Astrocyte (in vitro differentiated cells and primary cell): ENCODE results near the gene HELLS. TPM values are rescaled to one million over a fixed set of nuclear protein-coding genes. Genes with fewer than 3 reads are reported as not detected.
A peak's percentile ranks its signal among the peaks of the same experiment; 100 is the strongest.

Experiments used
- DNase-seq: peaks from one replicate; pipeline ENCODE4 v3.0.0-alpha.2; 2010; ENCODE audit warnings: low read depth
- FAIRE-seq: peaks from 2 replicates; lab custom pipeline; 2011; peaks lifted over from hg19 to GRCh38; lab: Jason Lieb, UNC
- H2AFZ ChIP-seq: 2 replicates; pipeline ENCODE4 v1.6.0; 2012; ENCODE audit warnings: low read depth, low read length, inconsistent platforms
- H3K27ac ChIP-seq: 2 replicates; pipeline ENCODE4 v1.5.1; 2011; ENCODE audit warnings: low read depth, low read length, inconsistent platforms
- H3K27me3 ChIP-seq: 2 replicates; pipeline ENCODE4 v1.6.0; 2011; ENCODE audit warnings: low read length, inconsistent platforms; ENCODE audit not compliant: insufficient read depth
- H3K36me3 ChIP-seq: 2 replicates; pipeline ENCODE4 v1.5.1; 2011; ENCODE audit warnings: low read length, inconsistent platforms; ENCODE audit not compliant: insufficient read depth
- H3K4me1 ChIP-seq: 2 replicates; pipeline ENCODE4 v1.5.1; 2011; ENCODE audit warnings: low read length, inconsistent platforms; ENCODE audit not compliant: insufficient read depth
- H3K4me2 ChIP-seq: 2 replicates; pipeline ENCODE4 v1.6.0; 2012; ENCODE audit warnings: low read length, inconsistent platforms
- H3K4me3 ChIP-seq: 2 replicates; pipeline ENCODE4 v1.5.1; 2011; ENCODE audit warnings: low read depth, mild to moderate bottlenecking, low read length, inconsistent platforms; ENCODE audit not compliant: insufficient read depth
- H3K79me2 ChIP-seq: 2 replicates; pipeline ENCODE4 v1.6.0; 2012; ENCODE audit warnings: mild to moderate bottlenecking, low read length, inconsistent platforms; ENCODE audit not compliant: insufficient read depth
- H3K9ac ChIP-seq: 2 replicates; pipeline ENCODE4 v1.6.0; 2012; ENCODE audit warnings: mild to moderate bottlenecking, low read length, inconsistent platforms
- H3K9me3 ChIP-seq: 2 replicates; pipeline ENCODE4 v1.5.1; 2012; ENCODE audit warnings: low read depth, mild to moderate bottlenecking, low read length, inconsistent platforms; ENCODE audit not compliant: insufficient read depth
- H4K20me1 ChIP-seq: 2 replicates; pipeline ENCODE4 v1.6.0; 2012; ENCODE audit warnings: low read length, inconsistent platforms; ENCODE audit not compliant: insufficient read depth
- H3K27ac Mint-ChIP-seq: one replicate; pipeline ENCODE4 v1.8.0; 2021; ENCODE audit warnings: mild to moderate bottlenecking, mixed read lengths; ENCODE audit not compliant: unreplicated experiment
- H3K27me3 Mint-ChIP-seq: one replicate; pipeline ENCODE4 v1.8.0; 2021; ENCODE audit warnings: low read depth, mixed read lengths; ENCODE audit not compliant: unreplicated experiment
- H3K36me3 Mint-ChIP-seq: one replicate; pipeline ENCODE4 v1.8.0; 2021; ENCODE audit warnings: low read depth, mixed read lengths; ENCODE audit not compliant: unreplicated experiment
- H3K4me1 Mint-ChIP-seq: one replicate; pipeline ENCODE4 v1.8.0; 2021; ENCODE audit warnings: low read depth, mixed read lengths; ENCODE audit not compliant: unreplicated experiment
- H3K4me3 Mint-ChIP-seq: one replicate; pipeline ENCODE4 v1.8.0; 2021; ENCODE audit warnings: mild to moderate bottlenecking, moderate library complexity, mixed read lengths; ENCODE audit not compliant: unreplicated experiment
- H3K9me3 Mint-ChIP-seq: one replicate; pipeline ENCODE4 v1.8.0; 2021; ENCODE audit warnings: mild to moderate bottlenecking, mixed read lengths; ENCODE audit not compliant: unreplicated experiment
- CTCF ChIP-seq: IDR thresholded peaks from 2 replicates; pipeline ENCODE4 v1.5.1; 2011; ENCODE audit warnings: low read depth, mild to moderate bottlenecking, inconsistent platforms, low read length, moderate library complexity; ENCODE audit not compliant: insufficient read depth
- EZH2 ChIP-seq: IDR thresholded peaks from 2 replicates; pipeline ENCODE4 v1.6.1; 2012; ENCODE audit warnings: mild to moderate bottlenecking, low read length, inconsistent platforms; ENCODE audit not compliant: insufficient read depth
- total RNA-seq: library from RNA; stranded (reverse); gene quantifications from 2 replicates; pipeline ENCODE4 v1.2.1, GENCODE V29; 2021

The HELLS gene
- total RNA-seq, 1 donor from 2014 or later: 23.5 TPM

- H3K9me3 ChIP-seq: no peaks in the 10 kb centered on the region
- FAIRE-seq: peak; percentile 34
- H3K4me3 ChIP-seq: no peak overlapping the region
- Mint-ChIP-seq H3K4me1 (no peaks in the 10 kb centered on the region), H3K36me3 (peaks cover 3% of the 10 kb centered on the region), H3K4me3 (no peak overlapping the region), H3K27me3 (no peaks in the 10 kb centered on the region), H3K9me3 (peaks cover 17% of the 10 kb centered on the region), H3K27ac (no peak overlapping the region)
- no peaks in the 10 kb centered on the region for H3K36me3 ChIP-seq
- no peaks in the 10 kb centered on the region for H3K79me2 ChIP-seq
- no peaks in the 10 kb centered on the region for H3K4me1 ChIP-seq
- no peak for TF ChIP-seq EZH2
- peak; percentile 57 for TF ChIP-seq CTCF
- H3K9ac ChIP-seq: no peak overlapping the region
- DNase-seq: peak; percentile 6
- H3K27me3 ChIP-seq: no peaks in the 10 kb centered on the region
- no peak overlapping the region for H3K4me2 ChIP-seq
- H3K27ac ChIP-seq: no peak overlapping the region
- no peaks in the 10 kb centered on the region for H4K20me1 ChIP-seq
- no peak overlapping the region for H2AFZ ChIP-seq
These were observed 84.6 kb downstream of the HELLS start for GRCh38 chr10:94630017-94630688.

GRCh38 chr10:94631077-94631875 lies 85.7 kb downstream of the HELLS start:
- no peaks in the 10 kb centered on the region for H3K4me1 ChIP-seq
- Mint-ChIP-seq H3K4me1 (no peaks in the 10 kb centered on the region), H3K4me3 (no peak overlapping the region), H3K27me3 (no peaks in the 10 kb centered on the region), H3K36me3 (peaks cover 3% of the 10 kb centered on the region), H3K9me3 (peaks cover 16% of the 10 kb centered on the region), H3K27ac (no peak overlapping the region)
- H3K27ac ChIP-seq: no peak overlapping the region
- H3K9ac ChIP-seq: no peak overlapping the region
- H4K20me1 ChIP-seq: no peaks in the 10 kb centered on the region
- no peak for TF ChIP-seq EZH2
- TF ChIP-seq CTCF: no peak
- H3K4me2 ChIP-seq: no peak overlapping the region
- no peaks in the 10 kb centered on the region for H3K36me3 ChIP-seq
- FAIRE-seq (no peak), DNase-seq (no peak)
- H3K27me3 ChIP-seq: no peaks in the 10 kb centered on the region
- H2AFZ ChIP-seq: no peak overlapping the region
- H3K79me2 ChIP-seq: no peaks in the 10 kb centered on the region
- H3K9me3 ChIP-seq: no peaks in the 10 kb centered on the region
- no peak overlapping the region for H3K4me3 ChIP-seq
